ENCODE measurements around the gene MALL.
"Not testable (repeated sequence)": the region's sequence is repeated elsewhere in the genome, so short reads cannot be mapped to it uniquely, and the experiment has no call there.

Gene MALL

DNA sequence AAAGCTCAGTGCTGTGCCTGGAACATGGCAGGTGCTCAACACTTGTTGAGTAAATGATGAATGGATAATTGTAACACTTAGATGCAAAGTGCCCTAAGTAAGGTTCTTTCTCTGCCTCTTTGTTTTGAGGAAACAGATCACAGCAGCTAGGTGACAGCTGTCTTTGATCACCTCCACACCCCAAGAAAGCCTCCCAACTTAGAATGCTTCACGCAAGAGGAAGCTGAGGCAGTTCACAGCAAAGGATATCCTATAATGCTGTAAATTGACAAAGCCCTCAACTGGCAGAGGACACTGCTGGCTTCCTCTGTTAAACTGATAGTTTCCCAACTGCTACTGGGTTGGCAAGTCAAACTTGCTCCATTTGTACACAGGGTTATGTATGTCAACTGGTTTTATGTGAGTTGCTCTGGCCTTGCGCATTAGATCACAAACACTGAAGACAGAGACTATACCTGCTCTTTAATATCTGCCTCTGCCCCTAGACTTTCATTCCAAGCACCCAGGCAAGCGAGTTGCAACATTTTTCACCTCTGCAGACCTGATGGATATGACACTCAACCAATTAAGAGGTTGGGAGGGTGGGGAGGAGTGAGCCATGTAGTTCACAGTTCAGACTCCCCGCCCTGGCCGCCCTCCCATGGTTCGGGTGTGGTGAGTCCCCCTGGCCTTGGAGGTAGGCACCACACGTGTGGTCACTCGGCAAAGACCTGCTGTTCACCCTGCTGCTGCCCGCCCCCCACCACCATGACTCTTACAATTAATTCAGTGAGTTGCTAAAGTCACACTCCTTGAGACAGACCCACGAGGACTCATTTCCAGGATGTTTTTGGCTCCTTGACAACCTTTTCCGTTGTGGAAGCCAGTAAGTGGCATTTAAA is 4.8 kb upstream of the MALL start:
- no peak for FAIRE-seq

DNA sequence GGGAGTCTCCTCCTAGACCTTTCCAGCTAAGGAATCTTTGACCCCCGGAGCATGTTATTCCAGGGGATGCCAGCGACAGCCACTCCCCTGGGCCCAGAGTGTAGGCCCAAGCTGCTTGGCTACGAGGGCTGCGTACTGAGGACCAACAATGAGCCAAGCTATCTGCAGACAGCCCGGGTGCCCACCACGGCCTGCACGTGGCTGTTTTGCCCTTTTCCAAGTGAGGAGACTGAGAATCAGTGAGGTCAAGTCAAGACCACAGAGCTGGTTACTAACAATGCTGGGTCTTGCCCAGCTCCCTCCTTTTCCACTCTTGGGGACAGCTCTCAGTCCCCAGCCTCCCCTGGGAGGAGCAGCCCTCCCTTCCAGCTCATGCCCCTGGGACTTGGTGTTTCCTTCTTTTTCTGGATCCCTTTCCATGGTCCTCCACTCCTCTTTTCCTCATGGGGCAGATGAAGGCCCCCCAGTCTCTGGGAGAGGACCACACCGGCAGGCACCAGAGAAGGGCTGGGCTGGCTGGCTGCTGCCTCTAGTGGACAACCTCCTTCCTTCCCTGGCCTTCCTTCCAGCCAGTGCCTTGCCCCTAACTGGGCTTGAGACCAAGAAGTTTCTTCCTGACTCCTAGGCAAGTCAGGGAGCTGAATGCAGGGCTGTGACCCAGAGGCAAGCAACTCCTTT is 550 bp upstream of the MALL start:
- FAIRE-seq: no peak

DNA sequence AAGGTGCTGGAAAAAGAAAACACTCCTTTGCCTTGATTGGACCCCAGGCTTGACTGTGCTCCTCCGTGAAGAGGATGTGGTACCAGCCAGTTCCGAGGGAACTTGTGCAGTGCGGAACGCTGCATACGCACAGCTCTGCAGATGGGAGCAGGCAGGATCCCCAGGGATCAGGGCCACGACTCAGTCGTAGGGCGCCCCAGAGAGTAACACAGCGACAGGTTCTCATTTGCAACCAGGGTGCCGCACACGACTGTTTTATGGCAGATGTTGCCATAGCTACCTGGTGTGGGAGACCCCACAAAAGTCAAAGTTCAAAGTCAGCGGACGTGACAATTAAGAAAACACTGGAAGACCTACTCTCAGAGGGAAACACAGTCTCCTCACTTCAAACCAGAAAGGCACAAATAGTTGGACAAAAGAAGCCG is 779 bp downstream of the MALL start:
- no peak for FAIRE-seq

DNA sequence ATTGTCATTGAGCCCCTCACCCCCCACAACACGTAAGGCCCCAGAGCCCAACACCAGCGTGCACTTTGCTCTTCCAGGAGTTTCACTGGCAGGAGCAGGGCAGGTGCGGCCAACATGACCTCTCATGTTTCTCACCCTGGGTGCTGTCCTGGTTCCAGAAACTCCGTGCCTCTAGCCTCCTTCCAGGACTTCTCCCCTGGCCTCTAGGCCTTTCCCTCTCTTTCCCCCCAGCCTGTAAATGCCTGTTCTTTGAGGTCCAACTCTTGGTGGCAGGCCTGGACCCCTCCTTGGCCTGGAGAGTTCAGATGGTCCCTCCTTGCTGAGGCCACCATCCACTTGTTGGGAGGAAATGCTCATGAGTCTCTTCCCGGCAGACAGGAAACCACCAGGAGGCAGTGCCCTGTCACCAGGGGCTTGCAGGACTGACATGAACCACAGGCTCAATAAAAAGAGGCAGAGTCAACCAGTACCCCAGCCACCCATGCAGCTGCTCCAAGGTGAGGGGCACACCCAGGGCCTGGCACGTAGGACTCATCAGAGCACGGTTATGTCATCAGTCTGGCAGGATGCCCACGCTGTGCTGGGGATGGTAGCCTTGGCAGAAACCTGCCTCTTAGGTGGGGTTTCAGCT is 1.5 kb downstream of the MALL start:
- no peak for FAIRE-seq

DNA sequence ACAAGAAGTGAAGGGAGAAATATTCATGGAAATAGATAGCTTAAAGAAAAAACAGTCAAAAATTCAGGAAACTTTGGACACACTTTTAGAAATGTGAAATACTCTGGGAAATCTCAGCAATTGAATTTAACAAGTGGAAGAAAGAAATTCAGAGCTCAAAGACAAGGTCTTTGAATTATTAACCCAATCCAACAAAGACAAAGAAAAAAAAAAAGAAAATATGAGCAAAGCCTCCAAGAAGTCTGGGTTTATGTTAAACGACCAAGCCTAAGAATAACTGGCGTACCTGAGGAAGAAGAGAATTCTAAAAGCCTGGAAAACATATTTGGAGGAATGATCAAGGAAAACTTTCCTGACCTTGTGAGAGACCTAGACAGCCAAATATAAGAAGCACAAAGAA is 7.3 kb downstream of the MALL start:
- FAIRE-seq: not testable (repeated sequence)

DNA sequence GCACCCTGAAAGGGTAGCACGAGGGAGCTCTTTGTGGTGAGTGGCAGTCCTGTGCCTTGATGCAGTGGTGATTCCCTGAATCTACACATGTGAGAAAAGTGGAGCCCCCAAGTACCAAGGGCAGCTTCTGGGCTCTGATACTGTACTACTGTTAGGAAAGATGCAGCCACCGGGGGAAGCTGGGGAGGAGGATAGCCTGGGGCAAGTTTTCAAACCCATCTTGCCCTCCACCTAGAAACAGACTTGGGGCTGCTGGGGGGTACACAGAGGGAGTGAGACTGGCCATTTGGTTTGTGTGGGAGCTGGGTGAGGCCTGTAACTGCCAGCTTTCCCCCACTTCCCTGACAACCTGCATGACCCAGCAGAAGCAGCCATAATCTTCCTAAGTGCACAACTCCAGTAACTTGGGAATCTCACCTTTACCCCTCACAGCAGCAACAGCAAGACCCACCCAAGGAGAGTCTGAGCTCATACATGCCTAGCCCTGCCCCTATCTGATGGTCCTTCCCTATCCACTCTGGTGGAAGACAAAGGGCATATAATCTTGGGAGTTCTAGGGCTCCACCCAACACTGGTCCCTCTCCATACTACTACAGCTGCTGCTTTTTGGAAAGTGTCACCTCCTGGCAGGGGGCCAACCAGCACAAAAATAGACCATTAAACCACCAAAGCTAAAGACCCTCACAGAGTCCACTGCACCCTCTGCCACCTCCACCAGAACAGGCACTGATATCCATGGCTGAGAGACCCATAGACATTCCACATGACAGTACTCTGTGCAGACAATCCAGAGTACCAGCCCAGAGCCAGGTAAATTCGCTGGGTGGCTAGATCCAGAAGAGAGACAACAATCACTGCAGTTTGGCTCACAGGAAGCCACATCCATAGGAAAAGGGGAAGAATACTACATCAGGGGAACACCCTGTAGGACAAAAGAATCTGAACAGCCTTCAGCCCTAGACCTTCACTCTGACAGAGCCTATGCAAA is 8.2 kb downstream of the MALL start:
- FAIRE-seq: no peak

DNA sequence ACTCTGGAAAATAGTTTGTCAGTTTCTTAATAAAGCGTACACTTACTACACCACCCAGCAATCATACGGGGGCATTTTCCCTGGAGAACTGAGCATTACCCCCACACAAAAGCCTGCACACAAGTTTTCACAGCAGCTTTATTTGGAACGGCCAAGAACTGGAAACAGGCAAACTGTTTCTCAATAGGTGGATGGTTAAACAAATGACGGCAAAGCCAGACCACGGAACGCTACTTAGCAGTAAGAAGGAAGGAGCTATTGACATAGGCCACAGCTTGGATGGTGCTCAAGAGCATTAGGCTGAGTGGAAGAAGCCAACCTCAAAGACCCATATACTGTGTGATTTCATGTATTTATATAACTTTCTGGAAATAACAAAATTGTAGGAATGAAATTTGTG is 9.0 kb downstream of the MALL start:
- no peak for FAIRE-seq

DNA sequence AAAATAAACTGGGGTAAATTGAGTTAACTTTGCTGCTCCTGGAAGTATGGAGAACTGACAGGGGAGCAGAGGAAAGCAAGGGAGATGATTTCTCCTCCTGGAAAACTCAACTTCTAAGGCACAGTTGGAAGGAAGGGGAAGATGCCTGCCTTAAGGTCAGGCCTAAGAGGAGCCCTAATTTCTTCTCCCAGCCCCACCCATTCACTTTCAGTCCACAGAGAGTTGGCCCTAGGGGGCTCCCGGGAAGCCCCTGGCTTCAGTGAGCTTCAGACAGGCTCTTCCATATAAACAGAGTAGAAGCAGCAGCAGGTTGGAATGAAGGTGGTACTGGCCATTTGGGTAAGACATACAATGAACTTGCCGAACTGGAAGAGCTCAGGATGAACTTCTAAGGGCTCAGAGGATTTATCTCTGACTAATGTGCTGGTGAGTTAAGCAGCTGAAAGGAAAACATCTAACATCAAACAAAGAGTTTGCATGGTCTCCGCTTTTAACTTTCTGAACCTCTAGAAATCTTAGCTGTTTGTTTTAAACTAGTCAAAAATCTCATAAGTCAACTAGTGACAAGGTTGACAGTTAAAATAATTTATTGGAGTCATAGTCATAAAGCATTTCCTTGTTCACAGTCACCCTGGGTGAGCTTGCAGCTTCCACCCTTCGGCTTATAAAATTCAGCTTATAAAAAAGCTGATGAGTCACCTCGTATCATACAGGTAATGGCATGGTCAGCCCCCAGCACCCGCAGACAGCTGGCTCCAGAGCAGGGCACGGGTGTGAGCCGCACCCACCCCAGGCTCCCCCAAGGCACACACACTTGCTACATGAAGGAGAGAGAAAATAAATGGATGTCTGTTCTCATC is 9.8 kb downstream of the MALL start:
- FAIRE-seq: no peak

DNA sequence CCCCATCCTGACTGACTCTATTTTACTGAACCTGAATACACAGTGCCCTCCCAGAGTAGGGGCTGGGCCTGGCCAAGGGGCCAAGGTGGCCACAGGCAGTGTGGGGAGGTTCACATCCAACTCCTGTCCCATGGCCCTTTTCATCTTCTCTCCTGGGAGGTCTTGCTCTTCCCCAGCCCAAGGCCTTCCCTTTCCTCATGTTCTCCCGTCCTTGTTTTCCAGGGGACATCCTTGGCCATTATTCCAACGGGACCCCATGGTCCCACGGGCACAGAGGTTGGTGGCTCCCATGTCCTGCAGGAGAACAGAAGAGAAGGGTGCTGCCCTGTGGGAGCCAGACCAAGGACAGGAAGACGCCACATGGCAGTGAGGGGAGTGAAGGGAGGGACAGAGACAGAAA is 10.4 kb downstream of the MALL start:
- no peak for FAIRE-seq

DNA sequence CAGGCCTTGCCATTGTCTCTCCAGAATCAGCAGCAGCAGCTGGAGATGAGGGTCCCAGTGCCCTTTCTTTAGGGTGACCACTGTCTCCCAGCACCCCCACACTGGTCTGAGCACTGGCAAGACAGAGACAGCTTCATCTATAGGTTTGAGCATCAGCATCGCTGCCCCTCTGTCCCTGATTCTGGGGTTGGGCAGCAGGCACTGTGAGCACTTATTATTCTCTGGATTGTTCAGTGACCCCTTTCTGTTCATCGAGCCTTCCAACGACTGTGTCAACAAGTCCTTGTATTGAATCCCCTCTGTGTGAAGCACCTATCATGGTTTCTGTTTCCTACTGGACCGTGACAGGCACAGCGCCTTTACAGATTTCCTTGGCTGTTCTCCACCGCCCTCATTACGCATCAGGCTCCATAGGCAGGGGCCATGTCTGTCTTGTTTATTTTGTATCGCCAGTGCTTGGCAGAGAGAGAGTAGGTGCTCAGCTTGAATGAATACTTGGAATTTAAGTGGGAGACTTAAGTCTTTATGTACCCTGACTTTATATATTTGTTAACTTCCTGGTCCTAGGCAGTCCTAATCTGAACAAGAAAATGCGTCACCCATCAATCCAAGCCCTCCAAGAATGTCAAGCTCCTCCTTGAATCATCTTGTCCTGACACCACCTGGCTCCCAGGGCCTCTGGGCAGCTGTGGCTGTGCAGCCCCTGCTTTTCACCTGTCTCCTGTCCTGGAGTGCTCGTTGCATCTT is 11.4 kb downstream of the MALL start:
- no peak for FAIRE-seq

DNA sequence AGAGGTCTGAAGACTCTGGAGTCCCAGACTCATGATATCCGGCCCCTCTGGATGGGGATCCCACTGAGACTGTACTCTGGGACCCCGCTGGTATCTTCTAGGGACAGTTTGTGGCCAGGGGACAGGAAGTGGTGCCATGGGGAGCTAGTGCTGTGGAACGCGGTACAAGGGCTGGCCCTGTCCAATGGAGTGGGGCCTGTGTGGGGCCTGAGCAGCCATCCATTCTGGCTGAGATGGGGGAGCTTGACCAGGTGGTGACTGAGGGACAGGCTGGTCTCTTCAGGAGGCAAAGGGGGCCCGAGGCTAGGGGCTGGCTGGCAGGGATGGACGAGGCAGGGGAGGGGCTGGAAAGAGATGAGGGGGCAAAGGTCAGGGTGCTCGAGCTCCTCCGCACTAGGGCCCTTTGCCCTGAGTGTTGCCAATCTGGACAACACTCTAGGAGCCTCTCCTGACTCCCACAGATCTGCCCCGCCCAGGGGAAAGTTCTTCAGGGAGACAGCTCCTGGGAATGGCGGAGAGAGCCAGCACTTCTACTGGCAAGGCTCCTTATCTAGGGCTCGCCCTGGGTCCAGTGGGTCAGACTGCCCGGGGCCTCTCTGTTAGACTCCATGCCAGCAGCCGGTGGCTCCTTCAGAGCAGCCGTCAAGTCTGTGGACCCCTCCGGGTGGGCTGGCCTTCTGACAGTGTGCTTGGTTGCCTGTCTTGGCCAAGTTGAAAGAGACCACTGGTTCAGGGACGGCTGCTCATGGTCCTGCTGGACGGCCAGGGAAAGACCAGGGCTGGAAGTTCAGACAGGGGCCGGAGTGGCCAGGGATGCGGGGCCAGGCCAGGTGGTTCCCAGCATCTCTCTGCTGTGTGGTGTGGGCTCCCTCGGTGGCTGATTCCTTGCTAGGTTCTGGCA is 12.3 kb downstream of the MALL start:
- no peak for FAIRE-seq

DNA sequence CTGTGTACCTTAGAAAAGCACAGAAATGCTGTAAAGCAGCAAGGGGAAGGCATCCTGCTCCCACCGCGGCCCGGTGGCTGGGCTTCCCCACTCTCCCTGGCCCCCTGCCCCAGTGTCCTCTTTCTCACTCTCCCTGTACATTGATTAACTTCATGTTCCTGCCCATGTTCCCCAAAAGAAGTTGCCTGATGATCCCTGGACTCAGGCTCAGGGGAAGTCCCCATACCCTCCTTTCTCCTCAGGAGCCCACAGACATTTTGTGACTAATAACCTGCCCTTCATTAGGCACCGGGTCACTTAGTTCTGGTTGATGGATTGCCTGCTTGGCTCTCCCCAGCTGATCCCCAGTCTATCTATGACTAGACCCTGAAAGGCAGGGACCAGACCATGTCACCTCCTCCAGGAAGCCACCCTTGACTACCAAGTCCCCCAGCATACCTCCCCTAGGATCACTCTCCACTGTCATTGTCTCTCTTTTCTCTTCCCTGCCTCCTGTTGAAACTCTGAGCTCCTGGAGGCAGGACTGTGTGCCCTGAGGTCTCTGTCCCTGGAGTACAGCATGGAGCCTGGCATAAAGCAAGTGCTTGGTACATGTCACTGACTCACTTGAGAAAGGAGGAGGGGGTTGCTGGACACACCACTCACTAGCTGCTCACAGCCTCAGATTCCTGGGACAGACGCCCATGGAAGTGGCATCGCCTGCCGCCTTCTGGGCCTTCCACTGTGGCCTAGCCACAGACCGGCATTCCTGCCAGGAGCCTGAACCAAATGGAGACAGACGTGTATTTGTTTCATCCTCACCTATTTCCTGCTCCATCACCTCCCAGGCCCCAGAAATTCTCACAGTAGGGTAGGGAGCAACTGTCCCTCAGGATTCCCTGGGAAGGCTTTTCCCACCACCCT is 13.5 kb downstream of the MALL start:
- FAIRE-seq: no peak

DNA sequence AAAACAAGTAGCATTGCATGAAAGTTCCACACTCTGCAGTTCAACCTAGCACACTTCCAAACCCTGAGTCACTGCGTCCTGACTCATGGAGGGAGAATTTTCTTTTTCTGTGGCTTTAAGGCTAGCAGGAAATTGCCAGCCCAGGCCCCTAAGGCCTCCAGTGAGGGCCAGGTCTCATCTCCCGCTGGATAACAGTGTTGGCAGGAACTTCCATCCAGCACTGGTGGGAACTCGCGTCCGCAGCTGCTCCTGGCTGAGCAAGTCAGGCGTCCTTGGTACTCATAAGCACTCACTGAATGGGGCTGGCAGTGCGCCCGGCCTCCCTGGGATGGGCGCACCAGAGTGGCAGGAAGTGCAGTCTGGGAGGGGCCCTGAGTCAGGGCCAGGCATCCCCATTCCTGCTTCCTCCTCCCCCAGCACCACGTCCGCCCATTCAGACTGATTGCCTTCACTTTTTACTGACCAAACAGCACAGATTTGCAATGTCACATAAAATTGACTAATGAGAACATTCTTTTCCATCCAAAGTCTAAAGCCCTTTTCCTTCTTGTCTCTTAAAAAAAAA is 14.3 kb downstream of the MALL start:
- FAIRE-seq: peak; percentile 36

DNA sequence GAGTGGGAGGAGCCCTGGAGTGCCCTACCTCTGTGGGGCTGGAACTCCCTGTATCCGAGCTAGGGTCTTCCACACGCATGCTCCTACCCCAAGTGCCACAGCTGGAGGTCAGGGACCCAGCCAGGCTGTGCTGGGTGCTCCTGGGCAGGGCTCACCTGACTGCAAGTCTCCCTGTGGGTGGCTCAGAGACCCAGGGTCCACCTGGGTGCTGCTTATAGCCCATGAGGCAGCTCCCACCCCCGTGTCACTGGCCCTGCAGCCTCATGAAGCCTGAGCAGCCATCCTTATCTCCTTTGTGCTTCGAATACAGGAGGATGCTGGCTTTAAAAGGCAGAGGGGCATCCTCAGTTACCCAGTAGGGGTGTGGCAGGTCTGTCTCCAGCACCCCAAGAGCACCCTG is 14.7 kb downstream of the MALL start:
- FAIRE-seq: not testable (repeated sequence)

DNA sequence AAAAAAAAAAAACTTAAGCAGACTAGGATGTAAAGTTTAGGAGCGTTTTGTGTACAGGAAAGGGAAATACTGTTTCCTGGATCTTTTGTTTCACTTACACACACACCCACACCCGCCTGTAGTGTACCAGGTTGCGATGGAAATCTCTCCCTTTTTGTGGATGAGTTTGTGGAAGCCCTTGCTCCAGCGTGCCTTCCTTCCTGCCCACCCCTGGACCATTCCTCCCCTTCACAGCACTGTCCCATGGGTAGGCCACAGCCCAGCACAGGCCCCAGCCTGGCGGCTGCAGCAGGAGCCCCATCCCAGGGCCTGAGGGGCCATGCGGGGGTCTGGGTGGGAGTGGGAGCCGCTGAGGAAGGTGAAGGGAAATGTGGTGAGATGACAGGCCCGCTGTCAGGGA is 15.1 kb downstream of the MALL start:
- no peak for FAIRE-seq

DNA sequence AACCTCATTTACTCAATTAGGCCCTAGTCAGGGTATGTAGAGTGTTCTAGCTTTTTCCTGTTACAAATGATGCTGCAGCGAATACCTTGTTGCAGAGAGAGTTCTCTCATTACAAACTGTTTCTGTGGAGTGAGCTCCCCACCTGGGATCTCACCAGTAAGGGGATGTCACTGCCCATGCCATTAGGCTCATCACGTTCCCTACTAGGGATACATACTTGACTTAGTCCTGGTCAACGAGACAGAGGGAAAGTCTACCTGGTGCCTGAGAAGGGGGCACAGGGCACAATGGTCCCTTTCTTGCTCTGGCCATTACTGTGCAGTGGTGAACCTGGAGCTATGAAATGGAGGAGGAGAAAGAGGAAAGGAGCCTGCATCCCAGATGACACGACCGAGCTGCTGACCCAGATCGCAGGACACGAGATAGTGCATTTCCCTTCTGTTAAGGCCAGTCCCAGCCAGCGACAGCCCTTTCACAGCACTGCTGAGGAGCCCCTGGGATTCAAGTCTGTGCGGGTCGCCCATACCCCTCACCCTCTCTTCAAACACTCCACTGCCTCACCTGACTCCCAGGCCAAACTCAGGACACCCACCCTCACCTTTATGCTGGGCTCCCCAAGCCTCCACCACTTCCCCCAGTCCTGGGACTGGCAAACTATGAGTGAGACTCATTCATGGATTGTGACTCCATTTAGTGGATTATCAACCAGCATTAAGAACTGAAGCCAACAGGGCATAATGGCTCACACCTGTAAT is 16.0 kb downstream of the MALL start:
- FAIRE-seq: no peak

DNA sequence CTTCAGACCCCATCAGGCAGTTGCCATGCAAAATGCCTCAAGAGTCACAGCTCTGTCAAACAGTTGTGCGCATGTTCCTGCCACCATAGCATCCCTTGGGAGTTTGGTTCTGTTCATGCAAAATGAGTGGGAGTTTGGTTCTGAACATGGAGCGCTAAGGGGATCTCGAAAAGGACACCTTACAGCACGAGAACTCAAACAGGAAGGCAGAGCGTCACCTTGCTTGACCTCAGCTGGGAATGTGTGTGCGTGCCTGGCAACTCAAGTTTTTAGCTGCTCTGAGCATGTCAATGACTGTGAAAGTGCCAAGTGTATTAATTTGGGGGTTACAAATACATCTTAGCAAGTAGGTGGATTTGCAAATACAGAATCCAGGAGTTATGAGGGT is 16.6 kb downstream of the MALL start:
- no peak for FAIRE-seq
